SU-DHL-6 (cell line): ENCODE results near the gene IFI27.

Source experiments
- H2AFZ ChIP-seq: fragments of 200-600 bp; sonication (generic); 2 replicates; pipeline ENCODE4 v1.6.1; 2014; ENCODE audit warnings: low read depth, mild to moderate bottlenecking, moderate library complexity, mixed read lengths, antibody characterized with exemption, low read length; ENCODE audit not compliant: severe bottlenecking
- H3F3A ChIP-seq: fragments of 200-600 bp; shearing (Covaris generic); 2 replicates; pipeline ENCODE4 v1.6.0; 2016; ENCODE audit warnings: antibody characterized with exemption, mild to moderate bottlenecking; ENCODE audit not compliant: insufficient read depth
- H3K27ac ChIP-seq: fragments of 200-600 bp; sonication (generic); 2 replicates; pipeline ENCODE4 v1.5.1; 2016; ENCODE audit warnings: low read depth, mild to moderate bottlenecking, low read length, moderate library complexity, mixed read lengths
- H3K27me3 ChIP-seq: fragments of 200-600 bp; sonication (generic), shearing (Covaris generic); 2 replicates; pipeline ENCODE4 v1.6.0; 2014; ENCODE audit warnings: mild to moderate bottlenecking, low read length
- H3K36me3 ChIP-seq: fragments of 200-600 bp; sonication (generic); 2 replicates; pipeline ENCODE4 v1.6.1; 2014; ENCODE audit warnings: mild to moderate bottlenecking, low read length, mixed read lengths
- H3K4me2 ChIP-seq: fragments of 300-600, 200-600 bp; shearing (Covaris generic), sonication (generic); 2 replicates; pipeline ENCODE4 v1.6.0; 2014; ENCODE audit warnings: low read length, low read depth, mild to moderate bottlenecking; ENCODE audit not compliant: poor library complexity, severe bottlenecking
- H3K4me3 ChIP-seq: fragments of 200-600 bp; sonication (generic); 2 replicates; pipeline ENCODE4 v1.5.1; 2014; ENCODE audit warnings: antibody characterized with exemption, low read length, mild to moderate bottlenecking, mixed read lengths; ENCODE audit not compliant: insufficient read depth, poor library complexity, severe bottlenecking
- H3K79me2 ChIP-seq: fragments of 200-600 bp; sonication (generic); 2 replicates; pipeline ENCODE4 v1.6.1; 2014; ENCODE audit warnings: mild to moderate bottlenecking, low read length, moderate library complexity; ENCODE audit not compliant: insufficient read depth
- H3K9ac ChIP-seq: fragments of 200-600 bp; sonication (generic); 2 replicates; pipeline ENCODE4 v1.7.0; 2014; ENCODE audit warnings: mild to moderate bottlenecking, low read length
- H3K9me2 ChIP-seq: fragments of 200-600 bp; sonication (generic); replicated peaks from 2 replicates; pipeline ENCODE4 v1.6.1; 2014; ENCODE audit warnings: low read length; ENCODE audit not compliant: insufficient read depth
- H3K9me3 ChIP-seq: fragments of 200-600 bp; sonication (generic); 2 replicates; pipeline ENCODE4 v1.6.1; 2014; ENCODE audit warnings: low read length, mixed read lengths; ENCODE audit not compliant: insufficient read depth
- H4K20me1 ChIP-seq: fragments of 200-600 bp; sonication (generic); 2 replicates; pipeline ENCODE4 v1.6.1; 2014; ENCODE audit warnings: low read depth, mild to moderate bottlenecking, antibody characterized with exemption, low read length, moderate library complexity, mixed read lengths
- EZH2phosphoT487 ChIP-seq: fragments of 200-600 bp; sonication (generic), shearing (Covaris generic); conservative IDR thresholded peaks from 2 replicates; pipeline ENCODE4 v1.6.1; 2018; ENCODE audit warnings: mild to moderate bottlenecking, antibody characterized with exemption, low read length, moderate library complexity, mixed read lengths
- TF ChIP-seq, protein P1 (sequence below): fragments of 200-600 bp; sonication (generic); IDR thresholded peaks from one replicate; pipeline ENCODE4 v1.5.1; 2017; ENCODE audit warnings: antibody characterized with exemption, mild to moderate bottlenecking, low read length, moderate library complexity; ENCODE audit not compliant: insufficient read depth, poor library complexity, severe bottlenecking

The IFI27 gene

GRCh38 chr14:94098326-94098992 is 12.1 kb upstream of the IFI27 start:
- no peak overlapping the region for H3K27ac ChIP-seq
- no peaks in the 10 kb centered on the region for H3K27me3 ChIP-seq
- TF ChIP-seq, protein P1, sequence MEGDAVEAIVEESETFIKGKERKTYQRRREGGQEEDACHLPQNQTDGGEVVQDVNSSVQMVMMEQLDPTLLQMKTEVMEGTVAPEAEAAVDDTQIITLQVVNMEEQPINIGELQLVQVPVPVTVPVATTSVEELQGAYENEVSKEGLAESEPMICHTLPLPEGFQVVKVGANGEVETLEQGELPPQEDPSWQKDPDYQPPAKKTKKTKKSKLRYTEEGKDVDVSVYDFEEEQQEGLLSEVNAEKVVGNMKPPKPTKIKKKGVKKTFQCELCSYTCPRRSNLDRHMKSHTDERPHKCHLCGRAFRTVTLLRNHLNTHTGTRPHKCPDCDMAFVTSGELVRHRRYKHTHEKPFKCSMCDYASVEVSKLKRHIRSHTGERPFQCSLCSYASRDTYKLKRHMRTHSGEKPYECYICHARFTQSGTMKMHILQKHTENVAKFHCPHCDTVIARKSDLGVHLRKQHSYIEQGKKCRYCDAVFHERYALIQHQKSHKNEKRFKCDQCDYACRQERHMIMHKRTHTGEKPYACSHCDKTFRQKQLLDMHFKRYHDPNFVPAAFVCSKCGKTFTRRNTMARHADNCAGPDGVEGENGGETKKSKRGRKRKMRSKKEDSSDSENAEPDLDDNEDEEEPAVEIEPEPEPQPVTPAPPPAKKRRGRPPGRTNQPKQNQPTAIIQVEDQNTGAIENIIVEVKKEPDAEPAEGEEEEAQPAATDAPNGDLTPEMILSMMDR: no peak
- no peak for TF ChIP-seq EZH2phosphoT487
- H3K4me3 ChIP-seq: no peak overlapping the region
- no peaks in the 10 kb centered on the region for H3K36me3 ChIP-seq
- no peak overlapping the region for H2AFZ ChIP-seq
- H3K9me2 ChIP-seq: no peaks in the 10 kb centered on the region
- H3F3A ChIP-seq: no peaks in the 10 kb centered on the region
- H3K9me3 ChIP-seq: no peaks in the 10 kb centered on the region
- no peak overlapping the region for H3K4me2 ChIP-seq
- H4K20me1 ChIP-seq: no peaks in the 10 kb centered on the region
- no peak overlapping the region for H3K9ac ChIP-seq
- no peaks in the 10 kb centered on the region for H3K79me2 ChIP-seq

- Histone ChIP-seq H3K36me3 (no peaks in the 10 kb centered on the region), H3K27ac (no peak overlapping the region), H3K27me3 (no peaks in the 10 kb centered on the region), H3K4me3 (no peak overlapping the region), H3K4me2 (no peak overlapping the region), H3K9me3 (no peaks in the 10 kb centered on the region), H3K79me2 (no peaks in the 10 kb centered on the region), H2AFZ (no peak overlapping the region), H3F3A (no peaks in the 10 kb centered on the region), H3K9me2 (no peaks in the 10 kb centered on the region), H4K20me1 (no peaks in the 10 kb centered on the region), H3K9ac (no peak overlapping the region)
- TF ChIP-seq, protein P1: no peak
- TF ChIP-seq EZH2phosphoT487: no peak
Measured at GRCh38 chr14:94099006-94099405, 11.5 kb upstream of the IFI27 start.

DNA sequence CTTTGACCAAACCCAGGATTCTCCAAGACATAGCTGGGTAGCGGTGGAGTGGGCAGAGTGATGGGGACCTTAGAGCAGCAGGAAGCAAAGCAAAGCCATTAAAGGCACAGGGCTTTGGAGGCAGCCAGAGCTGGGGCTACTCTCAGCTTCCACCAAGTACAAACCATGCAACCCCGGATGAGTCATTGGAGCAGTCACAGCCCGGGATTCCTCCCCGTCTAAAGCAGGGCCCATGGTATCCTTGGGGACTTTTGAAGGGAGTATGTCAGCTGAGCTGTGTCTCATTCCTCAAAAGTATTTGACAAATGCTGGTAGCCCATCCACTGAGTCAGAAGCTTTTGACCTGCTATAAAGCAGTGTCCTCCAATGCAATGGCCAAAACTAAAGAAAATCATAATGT is 9.7 kb upstream of the IFI27 start:
- Histone ChIP-seq H3K36me3 (no peaks in the 10 kb centered on the region), H3K4me3 (no peak overlapping the region), H3K9me2 (no peaks in the 10 kb centered on the region), H2AFZ (no peak overlapping the region), H3K9me3 (no peaks in the 10 kb centered on the region), H3K9ac (no peak overlapping the region), H3K27me3 (no peaks in the 10 kb centered on the region), H4K20me1 (no peaks in the 10 kb centered on the region), H3F3A (no peaks in the 10 kb centered on the region), H3K4me2 (no peak overlapping the region), H3K27ac (no peak overlapping the region), H3K79me2 (no peaks in the 10 kb centered on the region)
- TF ChIP-seq, protein P1: no peak
